Right atrium auricular region (tissue), 2 donors: ENCODE results near the gene KPRP. TPM values are rescaled to one million over a fixed set of nuclear protein-coding genes. Genes with fewer than 3 reads are reported as not detected.

Experiments used
- DNase-seq: peaks from one replicate; pipeline ENCODE4 v3.0.0-alpha.2; 2019; ENCODE audit warnings: low spot score
- H3K27ac ChIP-seq, 2 donors: fragments of 200-600 bp; sonication (generic); 1 replicate in 1 of 2; 2 replicates in 1 of 2; pipeline ENCODE4 v1.5.1; 2016 to 2019
- H3K27me3 ChIP-seq, 2 donors: fragments of 200-600 bp; sonication (generic); one replicate each; pipeline versions ENCODE4 v1.5.1 to v1.6.0; 2017 to 2019
- H3K36me3 ChIP-seq: fragments of 200-600 bp; sonication (generic); one replicate; pipeline ENCODE4 v1.5.1; 2016
- H3K4me1 ChIP-seq, 2 donors: fragments of 200-600 bp; sonication (generic); one replicate each; pipeline versions ENCODE4 v1.5.1 to v1.6.0; 2017 to 2019
- H3K4me3 ChIP-seq, 2 donors: fragments of 200-600 bp; sonication (generic); 1 replicate in 1 of 2; 2 replicates in 1 of 2; pipeline ENCODE4 v1.5.1; 2017 to 2019; ENCODE audit warnings: mild to moderate bottlenecking in 1 of 2, moderate library complexity in 1 of 2
- H3K9me3 ChIP-seq, 2 donors: fragments of 200-600 bp; sonication (generic); one replicate each; pipeline ENCODE4 v1.5.1; 2019
- total RNA-seq, 2 donors: library from RNA; depleted of rRNA; stranded (reverse); fragments of >200 nt; gene quantifications; one replicate each; pipeline ENCODE4 v1.1.0, GENCODE V29; 2016
- TF ChIP-seq, protein P1 (sequence below), 2 donors: fragments of 200-600 bp; sonication (generic); IDR thresholded peaks; one replicate each; pipeline ENCODE4 v1.5.1; 2019; ENCODE audit warnings: antibody characterized with exemption in 2 of 2

KPRP gene
- total RNA-seq, 2 donors from 2014 or later = not detected

DNA sequence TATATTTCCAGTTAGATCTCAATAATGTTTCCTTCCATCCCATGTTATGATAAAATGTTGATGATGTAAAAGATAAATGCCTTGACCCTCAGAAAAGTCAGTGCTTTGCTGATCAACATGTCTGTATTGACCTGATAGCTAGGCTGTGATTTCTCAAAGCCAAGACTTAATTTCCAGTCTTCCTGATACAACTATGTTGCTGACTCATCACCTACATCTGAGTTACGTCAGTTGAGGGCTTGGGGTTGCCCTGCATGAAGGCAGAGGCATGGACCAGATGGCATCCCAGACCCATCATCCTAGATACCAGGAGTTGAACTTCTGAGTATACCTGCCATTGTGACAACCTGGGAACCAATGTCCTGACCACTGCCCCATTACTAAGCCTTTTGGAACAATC is 43.5 kb downstream of the KPRP start:
- no peak for DNase-seq

DNA sequence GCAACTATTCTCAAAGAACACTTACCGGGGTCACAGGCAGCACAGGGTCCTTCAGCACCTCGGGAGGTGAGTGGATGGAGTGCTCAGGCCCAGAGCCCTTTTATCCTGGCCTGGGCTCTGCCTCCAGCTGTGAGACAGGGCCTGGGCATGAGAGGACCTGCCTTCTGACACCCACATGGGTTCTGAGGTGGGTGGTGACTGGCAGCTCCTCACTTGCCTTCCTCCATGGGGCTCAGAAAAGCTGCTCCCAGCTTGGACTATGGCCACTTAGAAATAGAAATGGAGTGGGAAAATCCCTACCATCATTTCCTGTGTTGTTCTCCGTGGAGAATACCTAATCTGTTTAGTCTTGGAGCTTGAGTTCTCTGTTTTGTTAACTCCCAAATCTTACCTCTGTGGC is 48.8 kb downstream of the KPRP start, which contains the start of gene LCE1C:
Gene LCE1C (minus strand): TSS at position 76 of the 400 bp plus-strand sequence. CDS start 1,173 bp downstream, outside the sequence.
- TF ChIP-seq, protein P1, sequence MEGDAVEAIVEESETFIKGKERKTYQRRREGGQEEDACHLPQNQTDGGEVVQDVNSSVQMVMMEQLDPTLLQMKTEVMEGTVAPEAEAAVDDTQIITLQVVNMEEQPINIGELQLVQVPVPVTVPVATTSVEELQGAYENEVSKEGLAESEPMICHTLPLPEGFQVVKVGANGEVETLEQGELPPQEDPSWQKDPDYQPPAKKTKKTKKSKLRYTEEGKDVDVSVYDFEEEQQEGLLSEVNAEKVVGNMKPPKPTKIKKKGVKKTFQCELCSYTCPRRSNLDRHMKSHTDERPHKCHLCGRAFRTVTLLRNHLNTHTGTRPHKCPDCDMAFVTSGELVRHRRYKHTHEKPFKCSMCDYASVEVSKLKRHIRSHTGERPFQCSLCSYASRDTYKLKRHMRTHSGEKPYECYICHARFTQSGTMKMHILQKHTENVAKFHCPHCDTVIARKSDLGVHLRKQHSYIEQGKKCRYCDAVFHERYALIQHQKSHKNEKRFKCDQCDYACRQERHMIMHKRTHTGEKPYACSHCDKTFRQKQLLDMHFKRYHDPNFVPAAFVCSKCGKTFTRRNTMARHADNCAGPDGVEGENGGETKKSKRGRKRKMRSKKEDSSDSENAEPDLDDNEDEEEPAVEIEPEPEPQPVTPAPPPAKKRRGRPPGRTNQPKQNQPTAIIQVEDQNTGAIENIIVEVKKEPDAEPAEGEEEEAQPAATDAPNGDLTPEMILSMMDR (IDR thresholded peaks at IDR 0.05) = no peak
- H3K4me3 ChIP-seq = no peak within 1 kb of the TSS
- H3K4me1 ChIP-seq = no peaks in the 10 kb centered on the region
- DNase-seq = no peak
- no peaks in the 10 kb centered on the region for H3K36me3 ChIP-seq
- H3K27ac ChIP-seq = no peak within 1 kb of the TSS
- no peaks in the 10 kb centered on the region for H3K27me3 ChIP-seq
- H3K9me3 ChIP-seq = no peaks in the 10 kb centered on the region

More for the DNA sequence above, 43.5 kb downstream of the KPRP start:
- Histone ChIP-seq H3K27me3 (no peaks in the 10 kb centered on the region), H3K36me3 (no peaks in the 10 kb centered on the region), H3K4me3 (no peak overlapping the region), H3K27ac (no peak overlapping the region), H3K4me1 (no peaks in the 10 kb centered on the region), H3K9me3 (no peaks in the 10 kb centered on the region)
- TF ChIP-seq, protein P1 (IDR thresholded peaks at IDR 0.05) = no peak

DNA sequence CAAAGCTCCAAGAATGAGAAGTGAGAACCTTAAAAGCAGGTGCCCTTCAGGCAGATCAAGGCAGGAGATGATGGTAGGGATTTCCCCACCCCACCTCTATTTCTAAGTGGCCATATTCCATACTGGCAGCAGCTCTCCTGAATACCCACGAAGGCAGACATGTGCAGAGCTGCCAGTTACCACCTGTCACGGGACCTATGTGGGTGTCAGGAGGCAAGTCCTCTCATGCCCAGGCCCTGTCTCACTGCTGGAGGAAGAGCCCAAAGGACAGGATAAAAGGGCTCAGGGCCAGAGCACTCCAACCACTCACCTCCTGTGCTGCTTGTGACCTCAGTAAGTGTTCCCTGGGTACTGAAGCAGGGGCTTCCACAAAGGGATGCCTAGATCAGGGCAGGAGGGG is 53.2 kb downstream of the KPRP start:
- Histone ChIP-seq H3K4me1 (no peaks in the 10 kb centered on the region), H3K4me3 (no peak overlapping the region), H3K27ac (no peak overlapping the region), H3K9me3 (no peaks in the 10 kb centered on the region), H3K27me3 (no peaks in the 10 kb centered on the region), H3K36me3 (no peaks in the 10 kb centered on the region)
- TF ChIP-seq, protein P1 (IDR thresholded peaks at IDR 0.05) = no peak
- DNase-seq = no peak

Other genes starting within 250 kb of the KPRP start
- not detected for gene LCE5A, start 247.2 kb upstream of the KPRP start, total RNA-seq
- gene CRCT1, start 243.5 kb upstream of the KPRP start, total RNA-seq = not detected
- gene LCE3E, start 191.2 kb upstream of the KPRP start, total RNA-seq = not detected
- gene LCE3D, start 177.5 kb upstream of the KPRP start, total RNA-seq = not detected
- gene LCE3C, start 157.8 kb upstream of the KPRP start, total RNA-seq = not detected
- gene LCE3B, start 144.2 kb upstream of the KPRP start, total RNA-seq = not detected
- gene LCE3A, start 134.9 kb upstream of the KPRP start, total RNA-seq = not detected
- gene LCE2D, start 94.6 kb upstream of the KPRP start, total RNA-seq = not detected
- gene LCE2C, start 82.7 kb upstream of the KPRP start, total RNA-seq = not detected
- not detected for gene LCE2B, start 71.9 kb upstream of the KPRP start, total RNA-seq
- not detected for gene LCE2A, start 59.7 kb upstream of the KPRP start, total RNA-seq
- gene LCE4A, start 49.9 kb upstream of the KPRP start, total RNA-seq = not detected
- gene LCE1F, start 17.1 kb downstream of the KPRP start, total RNA-seq = not detected
- gene LCE1E, start 28.2 kb downstream of the KPRP start, total RNA-seq = not detected
- not detected for gene LCE1D, start 38.7 kb downstream of the KPRP start, total RNA-seq
- gene LCE1C, start 48.6 kb downstream of the KPRP start, total RNA-seq = not detected
- gene LCE1B, start 53.9 kb downstream of the KPRP start, total RNA-seq = not detected
- gene LCE1A, start 69.4 kb downstream of the KPRP start, total RNA-seq = not detected
- gene LCE6A, start 84.8 kb downstream of the KPRP start, total RNA-seq = not detected
- not detected for gene LCE7A, start 102.0 kb downstream of the KPRP start, total RNA-seq
- gene SMCP, start 120.3 kb downstream of the KPRP start, total RNA-seq = not detected
- not detected for gene IVL, start 150.5 kb downstream of the KPRP start, total RNA-seq
- gene SPRR5, start 189.2 kb downstream of the KPRP start, total RNA-seq = not detected
- not detected for gene SPRR4, start 212.6 kb downstream of the KPRP start, total RNA-seq
- not detected for gene SPRR1A, start 226.1 kb downstream of the KPRP start, total RNA-seq
- gene SPRR3, start 243.7 kb downstream of the KPRP start, total RNA-seq = not detected